Hepatocyte (in vitro differentiated cells): Measurements from ENCODE around the gene TEAD1.

Experiments used
- EZH2 ChIP-seq: fragments of 200-600 bp; sonication (generic); IDR thresholded peaks from 2 replicates; pipeline ENCODE4 v1.6.1; 2016; ENCODE audit warnings: antibody characterized with exemption, mild to moderate bottlenecking, borderline replicate concordance
- EZH2phosphoT487 ChIP-seq: fragments of 200-600 bp; sonication (generic); IDR thresholded peaks from one replicate; pipeline ENCODE4 v1.6.1; 2018; ENCODE audit warnings: antibody characterized with exemption, mild to moderate bottlenecking, low read depth, moderate library complexity; ENCODE audit not compliant: unreplicated experiment, severe bottlenecking
- TF ChIP-seq, protein P1 (sequence below): fragments of 200-600 bp; sonication (generic); IDR thresholded peaks from 2 replicates; pipeline ENCODE4 v1.5.1; 2016; ENCODE audit warnings: antibody characterized with exemption, mild to moderate bottlenecking; ENCODE audit not compliant: poor library complexity

DNA sequence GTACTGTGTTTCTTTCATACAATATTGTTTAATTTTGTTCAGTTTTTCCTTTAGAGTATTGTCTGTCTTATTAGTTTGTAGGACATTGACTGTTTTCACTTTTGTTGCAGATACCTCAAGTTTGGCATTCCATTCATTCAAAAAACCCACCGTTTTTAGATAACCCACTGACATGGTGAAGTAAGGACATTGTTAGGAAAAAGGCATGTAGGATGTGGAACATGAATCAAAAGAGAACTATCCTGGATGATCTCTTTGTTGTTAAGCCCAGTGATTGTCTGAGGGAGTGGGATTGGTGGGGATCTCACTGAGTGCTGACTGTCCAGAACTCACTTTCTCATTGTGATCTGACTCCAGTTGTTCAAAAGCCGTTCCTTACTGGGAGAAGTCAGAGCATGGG, 119.3 kb downstream of the TEAD1 start:
- TF ChIP-seq, protein P1, sequence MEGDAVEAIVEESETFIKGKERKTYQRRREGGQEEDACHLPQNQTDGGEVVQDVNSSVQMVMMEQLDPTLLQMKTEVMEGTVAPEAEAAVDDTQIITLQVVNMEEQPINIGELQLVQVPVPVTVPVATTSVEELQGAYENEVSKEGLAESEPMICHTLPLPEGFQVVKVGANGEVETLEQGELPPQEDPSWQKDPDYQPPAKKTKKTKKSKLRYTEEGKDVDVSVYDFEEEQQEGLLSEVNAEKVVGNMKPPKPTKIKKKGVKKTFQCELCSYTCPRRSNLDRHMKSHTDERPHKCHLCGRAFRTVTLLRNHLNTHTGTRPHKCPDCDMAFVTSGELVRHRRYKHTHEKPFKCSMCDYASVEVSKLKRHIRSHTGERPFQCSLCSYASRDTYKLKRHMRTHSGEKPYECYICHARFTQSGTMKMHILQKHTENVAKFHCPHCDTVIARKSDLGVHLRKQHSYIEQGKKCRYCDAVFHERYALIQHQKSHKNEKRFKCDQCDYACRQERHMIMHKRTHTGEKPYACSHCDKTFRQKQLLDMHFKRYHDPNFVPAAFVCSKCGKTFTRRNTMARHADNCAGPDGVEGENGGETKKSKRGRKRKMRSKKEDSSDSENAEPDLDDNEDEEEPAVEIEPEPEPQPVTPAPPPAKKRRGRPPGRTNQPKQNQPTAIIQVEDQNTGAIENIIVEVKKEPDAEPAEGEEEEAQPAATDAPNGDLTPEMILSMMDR = no peak
- no peak for TF ChIP-seq EZH2
- TF ChIP-seq EZH2phosphoT487 = no peak
